A673 (cell line): Measurements from ENCODE around the gene FHDC1. TPM values are rescaled to one million over a fixed set of nuclear protein-coding genes. Genes with fewer than 3 reads are reported as not detected.

ENCODE experiments used
- BruUV-seq: library from RNA; stranded (reverse); fragments of 400-500 nt; replicated peaks from 2 replicates; lab custom pipeline; 2021; lab: Mats Ljungman, UMichigan
- CTCF ChIA-PET: fragments of 300-600 bp; sonication (Branson Sonifier 250); formaldehyde crosslinking; loops from one replicate; lab custom pipeline; 2022; ENCODE audit warnings: antibody characterized with exemption; lab: Charles Lee
- POLR2A ChIA-PET: fragments of 300-600 bp; sonication (Branson Sonifier 250); formaldehyde crosslinking; loops from one replicate; lab custom pipeline; 2022; ENCODE audit warnings: antibody characterized with exemption; ENCODE audit not compliant: low non-redundant PET; lab: Charles Lee
- DNase-seq: peaks from one replicate; pipeline ENCODE4 v3.0.0-alpha.2; 2015; ENCODE audit warnings: low spot score
- H3K27ac ChIP-seq: fragments of 200-600 bp; sonication (generic); 2 replicates; pipeline ENCODE4 v1.5.1; 2016; ENCODE audit warnings: mixed run types, low read depth, mild to moderate bottlenecking, mixed read lengths, antibody characterized with exemption, low read length; ENCODE audit not compliant: poor library complexity, severe bottlenecking
- H3K27me3 ChIP-seq: fragments of 200-600 bp; sonication (generic); replicated peaks from 2 replicates; pipeline ENCODE4 v1.6.1; 2017; ENCODE audit warnings: mixed run types, low read depth, mild to moderate bottlenecking, mixed read lengths, antibody characterized with exemption, low read length; ENCODE audit not compliant: insufficient read depth, poor library complexity
- H3K36me3 ChIP-seq: fragments of 200-600 bp; sonication (generic); 2 replicates; pipeline ENCODE4 v1.6.1; 2016; ENCODE audit warnings: mixed run types, mild to moderate bottlenecking, mixed read lengths, antibody characterized with exemption, low read length; ENCODE audit not compliant: insufficient read depth, poor library complexity, severe bottlenecking
- H3K4me1 ChIP-seq: fragments of 200-600 bp; sonication (generic); 2 replicates; pipeline ENCODE4 v1.6.1; 2017; ENCODE audit warnings: mixed run types, mild to moderate bottlenecking, mixed read lengths, antibody characterized with exemption, low read length; ENCODE audit not compliant: insufficient read depth, poor library complexity, severe bottlenecking
- H3K4me3 ChIP-seq: fragments of 200-600 bp; sonication (generic); 2 replicates; pipeline ENCODE4 v1.5.1; 2016; ENCODE audit warnings: low read depth, mixed run types, mild to moderate bottlenecking, mixed read lengths, low read length; ENCODE audit not compliant: poor library complexity, severe bottlenecking
- H3K9me3 ChIP-seq: fragments of 200-600 bp; sonication (generic); 2 replicates; pipeline ENCODE4 v1.6.1; 2016; ENCODE audit warnings: mixed run types, low read depth, mild to moderate bottlenecking, mixed read lengths, antibody characterized with exemption, low read length; ENCODE audit not compliant: poor library complexity, severe bottlenecking
- CTCF ChIP-seq: fragments of 300-800, 200-600 bp; sonication (generic); conservative IDR thresholded peaks from 2 replicates; pipeline ENCODE4 v1.5.1; 2017; ENCODE audit warnings: low read depth, mild to moderate bottlenecking, antibody characterized with exemption, low read length, moderate library complexity, mixed read lengths
- EZH2 ChIP-seq: fragments of 200-600 bp; sonication (generic); IDR thresholded peaks from 2 replicates; pipeline ENCODE4 v1.6.1; 2017; ENCODE audit warnings: borderline replicate concordance, low read depth, mild to moderate bottlenecking, mixed read lengths, antibody characterized with exemption, low read length; ENCODE audit not compliant: poor library complexity, severe bottlenecking
- intact Hi-C: fragments of 100-400 bp; cut with micrococcal nuclease; formaldehyde crosslinking; loops from one replicate; pipeline ENCODE4 v1.10.0; 2022; ENCODE audit not compliant: unreplicated experiment
- total RNA-seq: library from RNA; stranded (reverse); gene quantifications from 2 replicates; pipeline ENCODE4 v1.2.3, GENCODE V29; 2021

The FHDC1 gene
- total RNA-seq, 1 experiment from 2014 or later: 0.26 TPM

- POLR2A ChIA-PET: no interaction called here
- BruUV-seq: no TSS peak
- TF ChIP-seq CTCF (no peak), EZH2 (no peak)
- intact Hi-C loops: no loop called here
- CTCF ChIA-PET: no interaction called here
- Histone ChIP-seq H3K36me3 (no peaks in the 10 kb centered on the region), H3K9me3 (no peaks in the 10 kb centered on the region), H3K4me1 (no peaks in the 10 kb centered on the region), H3K27me3 (no peaks in the 10 kb centered on the region), H3K27ac (no peak overlapping the region), H3K4me3 (no peak overlapping the region)
- no peak for DNase-seq
Observed at GRCh38 chr4:152960082-152960481, 24.0 kb downstream of the FHDC1 start.

GRCh38 chr4:152961014-152961772, 25.1 kb downstream of the FHDC1 start:
- H3K4me3 ChIP-seq: no peak overlapping the region
- CTCF ChIA-PET: no interaction called here

GRCh38 chr4:152961773-152962115, 25.6 kb downstream of the FHDC1 start:
- no peaks in the 10 kb centered on the region for H3K9me3 ChIP-seq
- H3K36me3 ChIP-seq: no peaks in the 10 kb centered on the region
- intact Hi-C loops: no loop called here
- H3K4me3 ChIP-seq: no peak overlapping the region
- TF ChIP-seq CTCF (no peak), EZH2 (no peak)
- H3K4me1 ChIP-seq: no peaks in the 10 kb centered on the region
- no peak for DNase-seq
- BruUV-seq: no TSS peak
- ChIA-PET CTCF (no interaction called here), POLR2A (no interaction called here)
- H3K27ac ChIP-seq: no peak overlapping the region
- H3K27me3 ChIP-seq: no peaks in the 10 kb centered on the region

More at GRCh38 chr4:152961014-152961772, 25.1 kb downstream of the FHDC1 start:
- Histone ChIP-seq H3K36me3 (no peaks in the 10 kb centered on the region), H3K27me3 (no peaks in the 10 kb centered on the region), H3K27ac (no peak overlapping the region), H3K4me1 (no peaks in the 10 kb centered on the region), H3K9me3 (no peaks in the 10 kb centered on the region)
- intact Hi-C loops: no loop called here
- POLR2A ChIA-PET: no interaction called here
- no peak for DNase-seq
- no TSS peak for BruUV-seq
- TF ChIP-seq CTCF (no peak), EZH2 (no peak)
